Measurements from ENCODE around the gene ZNF124. TPM values are rescaled to one million over a fixed set of nuclear protein-coding genes. Genes with fewer than 3 reads are reported as not detected.

The ZNF124 gene
- polyA plus RNA-seq, 1 donor from 2014 or later: 23.6 TPM

GRCh38 chr1:247175458-247175857 is 3.6 kb upstream of the ZNF124 start:
- Histone ChIP-seq H3K79me2 (replicated peaks; ENCODE audit: insufficient read depth, low read length) (no peaks in the 10 kb centered on the region), H3K27me3 (ENCODE audit: insufficient read depth, low read depth, low read length) (no peaks in the 10 kb centered on the region), H3K27ac (ENCODE audit: low read length) (no peak overlapping the region), H3K9me2 (ENCODE audit: insufficient read depth, low read length) (no peaks in the 10 kb centered on the region), H3K9ac (ENCODE audit: low read length) (no peak overlapping the region), H3K9me3 (ENCODE audit: low read length) (no peaks in the 10 kb centered on the region), H3K4me3 (ENCODE audit: low read length) (no peak overlapping the region), H4K20me1 (ENCODE audit: insufficient read depth) (no peaks in the 10 kb centered on the region), H3K4me2 (ENCODE audit: low read length) (no peak overlapping the region), H2AFZ (ENCODE audit: low read depth, low read length) (no peak overlapping the region), H3F3A (ENCODE audit: insufficient read depth, low read length, poor library complexity, severe bottlenecking) (no peaks in the 10 kb centered on the region), H3K36me3 (ENCODE audit: insufficient read depth, low read length) (no peaks in the 10 kb centered on the region)
- TF ChIP-seq RAD21 (conservative IDR thresholded peaks at IDR 0.05) (no peak), TAF1 (IDR thresholded peaks at IDR 0.05; ENCODE audit: low read depth) (no peak), EZH2 (IDR thresholded peaks at IDR 0.05; ENCODE audit: borderline replicate concordance, insufficient read depth, low read length, poor library complexity, severe bottlenecking) (no peak), MXI1 (conservative IDR thresholded peaks at IDR 0.05; ENCODE audit: poor library complexity, severe bottlenecking) (no peak), POLR2AphosphoS5 (IDR thresholded peaks at IDR 0.05) (no peak), SMC3 (conservative IDR thresholded peaks at IDR 0.05; ENCODE audit: poor library complexity) (no peak)
- TF ChIP-seq, protein P1, sequence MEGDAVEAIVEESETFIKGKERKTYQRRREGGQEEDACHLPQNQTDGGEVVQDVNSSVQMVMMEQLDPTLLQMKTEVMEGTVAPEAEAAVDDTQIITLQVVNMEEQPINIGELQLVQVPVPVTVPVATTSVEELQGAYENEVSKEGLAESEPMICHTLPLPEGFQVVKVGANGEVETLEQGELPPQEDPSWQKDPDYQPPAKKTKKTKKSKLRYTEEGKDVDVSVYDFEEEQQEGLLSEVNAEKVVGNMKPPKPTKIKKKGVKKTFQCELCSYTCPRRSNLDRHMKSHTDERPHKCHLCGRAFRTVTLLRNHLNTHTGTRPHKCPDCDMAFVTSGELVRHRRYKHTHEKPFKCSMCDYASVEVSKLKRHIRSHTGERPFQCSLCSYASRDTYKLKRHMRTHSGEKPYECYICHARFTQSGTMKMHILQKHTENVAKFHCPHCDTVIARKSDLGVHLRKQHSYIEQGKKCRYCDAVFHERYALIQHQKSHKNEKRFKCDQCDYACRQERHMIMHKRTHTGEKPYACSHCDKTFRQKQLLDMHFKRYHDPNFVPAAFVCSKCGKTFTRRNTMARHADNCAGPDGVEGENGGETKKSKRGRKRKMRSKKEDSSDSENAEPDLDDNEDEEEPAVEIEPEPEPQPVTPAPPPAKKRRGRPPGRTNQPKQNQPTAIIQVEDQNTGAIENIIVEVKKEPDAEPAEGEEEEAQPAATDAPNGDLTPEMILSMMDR (IDR thresholded peaks at IDR 0.05; ENCODE audit: poor library complexity, severe bottlenecking): no peak

DNA sequence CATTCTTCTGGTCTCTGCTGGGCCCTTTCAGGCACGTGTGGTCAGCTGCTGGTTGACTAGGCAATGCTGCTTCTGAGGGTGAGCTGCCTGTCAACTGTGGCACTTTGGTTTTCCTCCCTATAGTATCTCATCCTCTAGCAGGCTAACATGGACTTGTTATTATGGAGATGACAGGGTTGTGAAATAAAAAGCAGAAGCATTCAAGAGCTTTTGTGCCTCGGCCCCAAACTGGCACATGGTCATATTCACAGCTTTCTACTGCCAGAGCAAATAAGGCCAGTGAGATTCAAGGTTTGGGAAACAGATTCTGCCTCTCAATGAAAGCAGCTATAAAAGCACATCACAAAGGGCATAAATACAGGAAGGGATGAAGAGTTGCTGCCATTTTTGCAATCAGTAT is 1.6 kb upstream of the ZNF124 start:
- H3K27ac ChIP-seq (ENCODE audit: low read length): no peak overlapping the region
- H3K79me2 ChIP-seq (replicated peaks; ENCODE audit: insufficient read depth, low read length): peaks cover 10% of the 10 kb centered on the region
- no peak overlapping the region for H2AFZ ChIP-seq (ENCODE audit: low read depth, low read length)

More for the DNA sequence above, 1.6 kb upstream of the ZNF124 start:
- no peaks in the 10 kb centered on the region for H3K9me3 ChIP-seq (ENCODE audit: low read length)
- no peak overlapping the region for H3K4me3 ChIP-seq (ENCODE audit: low read length)
- TF ChIP-seq SMC3 (conservative IDR thresholded peaks at IDR 0.05; ENCODE audit: poor library complexity): no peak
- no peak for TF ChIP-seq POLR2AphosphoS5 (IDR thresholded peaks at IDR 0.05)
- no peak for TF ChIP-seq MXI1 (conservative IDR thresholded peaks at IDR 0.05; ENCODE audit: poor library complexity, severe bottlenecking)
- no peak for TF ChIP-seq EP300 (conservative IDR thresholded peaks at IDR 0.05; ENCODE audit: poor library complexity, severe bottlenecking)
- TF ChIP-seq RAD21 (conservative IDR thresholded peaks at IDR 0.05): no peak
- TF ChIP-seq TAF1 (IDR thresholded peaks at IDR 0.05; ENCODE audit: low read depth): no peak
- TF ChIP-seq, protein P1 (IDR thresholded peaks at IDR 0.05; ENCODE audit: poor library complexity, severe bottlenecking): no peak
- no peak for TF ChIP-seq REST (IDR thresholded peaks at IDR 0.05; ENCODE audit: borderline replicate concordance)
- H3K36me3 ChIP-seq (ENCODE audit: insufficient read depth, low read length): no peaks in the 10 kb centered on the region
- no peak overlapping the region for H3K4me2 ChIP-seq (ENCODE audit: low read length)
- H3K27me3 ChIP-seq (ENCODE audit: insufficient read depth, low read depth, low read length): no peaks in the 10 kb centered on the region
- H3K9me2 ChIP-seq (ENCODE audit: insufficient read depth, low read length): no peaks in the 10 kb centered on the region
- no peaks in the 10 kb centered on the region for H4K20me1 ChIP-seq (ENCODE audit: insufficient read depth)
- no peaks in the 10 kb centered on the region for H3F3A ChIP-seq (ENCODE audit: insufficient read depth, low read length, poor library complexity, severe bottlenecking)
- H3K9ac ChIP-seq (ENCODE audit: low read length): no peak overlapping the region

Measured in neural cell (in vitro differentiated cells).